ENCODE measurements around the gene KIF5C.
"Not testable (repeated sequence)": the region's sequence is repeated elsewhere in the genome, so short reads cannot be mapped to it uniquely, and the experiment has no call there.

KIF5C gene

GRCh38 chr2:148874868-148875341, at the start of gene KIF5C:
TSS of gene KIF5C (plus strand) at chr2:148875227. CDS start at chr2:148875618, 391 bp downstream.
- DNase-seq (ENCODE audit: extremely low spot score, insufficient read length, low read depth) (peak; percentile 93), FAIRE-seq (peak; percentile 77)

DNA sequence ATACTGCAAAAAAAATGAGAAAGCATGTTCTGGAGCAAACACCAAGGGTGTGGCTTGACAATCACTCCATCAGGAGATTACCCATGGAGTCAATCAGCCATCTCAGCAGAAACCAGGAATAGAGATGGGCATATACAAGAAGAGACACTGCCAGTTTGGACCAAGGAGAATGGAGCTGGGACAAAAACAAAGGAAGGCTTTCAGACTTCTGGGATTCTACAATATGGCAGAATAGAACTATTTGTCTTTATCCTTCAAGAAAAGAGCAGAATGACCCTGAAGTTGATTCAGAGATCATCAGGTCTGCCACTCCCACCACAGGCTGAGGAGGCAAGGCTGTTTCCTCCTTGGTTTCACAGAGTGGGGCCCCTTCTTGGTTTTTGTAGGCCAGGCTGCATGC, 48.2 kb upstream of the KIF5C start:
- no peak for DNase-seq (ENCODE audit: extremely low spot score, insufficient read length, low read depth)
- FAIRE-seq: no peak

- DNase-seq (ENCODE audit: extremely low spot score, insufficient read length, low read depth): no peak
- FAIRE-seq: no peak
Observed at GRCh38 chr2:148828941-148829340, 46.1 kb upstream of the KIF5C start.

GRCh38 chr2:148829618-148830017, 45.4 kb upstream of the KIF5C start:
- no peak for DNase-seq (ENCODE audit: extremely low spot score, insufficient read length, low read depth)
- FAIRE-seq: no peak

DNA sequence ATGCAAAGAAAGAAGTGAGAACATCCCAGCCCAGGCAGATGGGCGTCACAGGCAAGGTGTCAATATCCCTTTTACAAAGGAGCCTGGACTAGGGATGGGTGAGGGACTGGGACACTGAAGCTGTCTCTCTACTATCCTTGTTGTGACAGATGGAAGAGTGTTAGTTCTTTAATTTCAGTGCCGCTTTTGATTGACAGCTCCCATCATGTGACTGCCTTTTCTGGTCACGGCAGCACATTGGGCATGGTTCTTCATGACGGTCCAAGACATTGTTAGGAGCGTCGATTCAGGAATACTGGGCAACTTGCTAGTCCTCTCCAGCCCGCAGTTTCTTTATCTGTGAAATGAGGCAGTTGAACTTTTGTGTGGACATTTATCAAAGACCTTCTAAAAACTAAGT, 42.4 kb upstream of the KIF5C start:
- no peak for FAIRE-seq
- DNase-seq (ENCODE audit: extremely low spot score, insufficient read length, low read depth): no peak

DNA sequence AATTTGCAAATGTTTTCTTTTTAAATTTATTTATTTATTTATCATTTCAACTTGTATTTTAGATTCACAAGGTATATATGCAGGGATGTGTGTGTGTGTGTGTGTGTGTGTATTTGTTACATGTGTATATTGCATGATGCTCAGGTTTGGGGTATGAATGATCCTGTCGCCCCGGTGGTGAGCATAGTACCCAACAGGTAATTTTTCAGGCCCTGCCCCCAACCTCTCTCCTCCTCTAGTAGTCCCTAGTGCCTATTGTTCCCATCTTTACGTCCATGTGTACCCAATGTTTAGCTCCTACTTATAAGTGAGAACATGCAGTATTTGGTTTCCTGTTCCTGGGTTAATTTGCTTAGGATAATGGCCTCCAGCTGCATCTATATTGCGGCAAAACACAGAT, 33.0 kb upstream of the KIF5C start:
- FAIRE-seq (no peak), DNase-seq (ENCODE audit: extremely low spot score, insufficient read length, low read depth) (no peak)

- FAIRE-seq: no peak
- DNase-seq (ENCODE audit: extremely low spot score, insufficient read length, low read depth): no peak
Observed at GRCh38 chr2:148848146-148848545, 26.9 kb upstream of the KIF5C start.

DNA sequence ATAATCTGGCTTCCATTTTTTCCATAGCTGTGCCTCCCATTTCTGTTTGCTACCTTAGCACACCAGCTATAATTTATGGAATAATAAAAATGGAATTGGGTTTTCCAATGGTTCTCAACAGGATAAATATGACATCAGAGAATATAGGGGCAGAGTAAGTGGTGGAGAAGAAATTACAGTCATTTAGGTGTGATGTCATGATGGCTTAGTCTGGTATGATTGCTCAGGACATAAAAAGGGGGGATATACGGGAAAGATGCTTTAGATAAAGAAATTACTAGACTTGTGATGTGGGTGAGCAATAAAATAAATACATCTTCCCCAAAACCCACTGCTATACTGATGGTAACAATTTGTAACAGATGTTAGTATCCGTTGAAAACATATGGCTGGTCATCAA, 21.6 kb upstream of the KIF5C start:
- DNase-seq (ENCODE audit: extremely low spot score, insufficient read length, low read depth) (no peak), FAIRE-seq (no peak)

GRCh38 chr2:148860037-148860436, 15.0 kb upstream of the KIF5C start:
- FAIRE-seq (no peak), DNase-seq (ENCODE audit: extremely low spot score, insufficient read length, low read depth) (no peak)

DNA sequence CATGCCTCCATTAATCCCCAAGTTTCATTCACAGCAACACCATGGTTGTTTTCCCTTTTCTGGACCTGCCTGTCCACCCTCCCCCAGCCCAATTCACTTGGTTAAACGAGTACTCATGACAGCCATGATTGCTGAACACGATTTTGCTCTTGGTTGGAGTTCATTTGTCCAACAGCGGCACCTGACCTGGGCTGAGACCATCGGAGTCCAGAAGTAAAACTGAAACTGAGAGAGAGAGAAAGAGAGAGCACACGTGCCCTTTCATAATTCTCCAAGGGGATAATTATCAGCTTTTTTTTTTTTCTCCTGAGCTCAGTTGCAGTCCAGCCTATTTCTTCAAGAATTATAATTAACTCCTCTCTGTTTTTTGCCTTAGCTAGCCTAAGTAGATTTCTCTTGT, 13.7 kb upstream of the KIF5C start:
- no peak for DNase-seq (ENCODE audit: extremely low spot score, insufficient read length, low read depth)
- FAIRE-seq: no peak

- DNase-seq (ENCODE audit: extremely low spot score, insufficient read length, low read depth); FAIRE-seq: not testable (repeated sequence)
Observed at GRCh38 chr2:148862478-148862877, 12.5 kb upstream of the KIF5C start.

DNA sequence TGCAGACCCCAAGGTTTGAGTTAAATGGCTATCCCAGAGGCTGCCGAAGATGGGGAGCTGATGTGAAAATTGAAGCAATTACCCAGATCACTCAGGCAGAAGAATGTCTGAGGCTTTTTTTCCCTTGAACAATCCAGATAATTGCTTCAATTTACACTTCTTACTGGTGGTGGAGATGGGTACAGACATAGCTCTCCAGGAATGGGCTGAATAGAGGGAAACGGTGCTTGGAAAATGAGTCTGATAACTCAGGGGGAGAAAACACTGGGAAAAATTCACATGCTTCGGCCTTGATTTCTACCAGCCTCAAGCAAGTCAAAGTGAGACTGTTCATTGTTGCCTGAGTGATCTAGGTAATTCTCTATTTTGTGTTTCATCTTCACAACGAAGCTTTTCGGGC, 9.5 kb upstream of the KIF5C start:
- FAIRE-seq (no peak), DNase-seq (ENCODE audit: extremely low spot score, insufficient read length, low read depth) (no peak)

- FAIRE-seq (no peak), DNase-seq (ENCODE audit: extremely low spot score, insufficient read length, low read depth) (no peak)
Observed at GRCh38 chr2:148866091-148866490, 8.9 kb upstream of the KIF5C start.

GRCh38 chr2:148867079-148867769, 7.8 kb upstream of the KIF5C start:
- no peak for FAIRE-seq
- no peak for DNase-seq (ENCODE audit: extremely low spot score, insufficient read length, low read depth)

- DNase-seq (ENCODE audit: extremely low spot score, insufficient read length, low read depth): no peak
- FAIRE-seq: no peak
Observed at GRCh38 chr2:148875387-148876051, 492 bp downstream of the KIF5C start.

GRCh38 chr2:148876202-148876594, 1.2 kb downstream of the KIF5C start:
- DNase-seq (ENCODE audit: extremely low spot score, insufficient read length, low read depth): no peak

GRCh38 chr2:148876595-148877402, 1.8 kb downstream of the KIF5C start:
- peak; percentile 52 for FAIRE-seq
- DNase-seq (ENCODE audit: extremely low spot score, insufficient read length, low read depth): no peak

More at GRCh38 chr2:148876202-148876594, 1.2 kb downstream of the KIF5C start:
- FAIRE-seq: no peak

GRCh38 chr2:148877403-148877740, 2.3 kb downstream of the KIF5C start:
- DNase-seq (ENCODE audit: extremely low spot score, insufficient read length, low read depth) (no peak), FAIRE-seq (no peak)

DNA sequence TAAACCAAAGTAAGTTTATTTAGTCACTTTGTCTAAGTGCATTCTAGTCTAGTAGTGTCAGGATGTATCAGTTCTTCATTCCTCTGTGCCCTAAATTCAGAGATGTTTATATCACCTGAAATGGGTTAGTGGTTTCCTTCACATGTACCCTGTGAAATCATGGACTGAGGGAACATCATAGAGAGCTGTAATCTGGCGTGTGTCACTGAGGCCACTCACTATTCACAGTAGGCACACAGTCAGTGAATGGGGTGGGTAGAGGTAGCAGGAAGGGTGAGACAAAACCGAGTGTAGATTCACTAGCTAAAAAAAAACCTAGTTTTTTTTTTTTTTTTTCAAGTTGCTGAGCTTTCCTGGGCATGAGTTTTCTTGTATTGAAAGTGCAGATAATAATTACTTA, 5.6 kb downstream of the KIF5C start:
- no peak for DNase-seq (ENCODE audit: extremely low spot score, insufficient read length, low read depth)
- FAIRE-seq: no peak

DNA sequence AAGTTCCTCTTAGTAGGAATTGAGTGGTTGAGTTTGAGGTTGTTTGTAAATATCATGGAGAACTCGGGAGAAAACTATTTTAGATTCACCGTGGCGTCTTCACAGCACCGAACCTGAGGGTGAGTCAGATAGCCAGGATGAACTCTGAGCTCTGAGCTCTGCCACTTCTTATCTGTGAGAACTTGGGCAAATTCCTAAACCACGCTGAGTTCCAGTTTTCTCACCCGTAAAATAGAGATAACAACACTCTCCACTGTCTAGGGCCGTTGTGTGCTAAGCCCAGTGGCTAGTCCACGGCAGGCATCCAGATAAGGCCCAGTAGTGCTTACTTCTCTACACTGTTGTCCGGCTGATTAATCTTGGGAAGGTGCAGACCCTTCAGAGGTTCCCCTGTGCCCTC, 7.0 kb downstream of the KIF5C start:
- no peak for DNase-seq (ENCODE audit: extremely low spot score, insufficient read length, low read depth)
- no peak for FAIRE-seq

GRCh38 chr2:148885209-148885608, 10.2 kb downstream of the KIF5C start:
- FAIRE-seq: no peak
- DNase-seq (ENCODE audit: extremely low spot score, insufficient read length, low read depth): no peak
